Endothelial cell of coronary artery (primary cell): ENCODE results near the gene FCHO1. TPM values are rescaled to one million over a fixed set of nuclear protein-coding genes. Genes with fewer than 3 reads are reported as not detected.

ENCODE experiments used
- total RNA-seq: library from RNA; depleted of rRNA; stranded (reverse); fragments of >200 nt; gene quantifications from 2 replicates; pipeline ENCODE4 v1.2.3, GENCODE V29; 2014

The FCHO1 gene, protein sequence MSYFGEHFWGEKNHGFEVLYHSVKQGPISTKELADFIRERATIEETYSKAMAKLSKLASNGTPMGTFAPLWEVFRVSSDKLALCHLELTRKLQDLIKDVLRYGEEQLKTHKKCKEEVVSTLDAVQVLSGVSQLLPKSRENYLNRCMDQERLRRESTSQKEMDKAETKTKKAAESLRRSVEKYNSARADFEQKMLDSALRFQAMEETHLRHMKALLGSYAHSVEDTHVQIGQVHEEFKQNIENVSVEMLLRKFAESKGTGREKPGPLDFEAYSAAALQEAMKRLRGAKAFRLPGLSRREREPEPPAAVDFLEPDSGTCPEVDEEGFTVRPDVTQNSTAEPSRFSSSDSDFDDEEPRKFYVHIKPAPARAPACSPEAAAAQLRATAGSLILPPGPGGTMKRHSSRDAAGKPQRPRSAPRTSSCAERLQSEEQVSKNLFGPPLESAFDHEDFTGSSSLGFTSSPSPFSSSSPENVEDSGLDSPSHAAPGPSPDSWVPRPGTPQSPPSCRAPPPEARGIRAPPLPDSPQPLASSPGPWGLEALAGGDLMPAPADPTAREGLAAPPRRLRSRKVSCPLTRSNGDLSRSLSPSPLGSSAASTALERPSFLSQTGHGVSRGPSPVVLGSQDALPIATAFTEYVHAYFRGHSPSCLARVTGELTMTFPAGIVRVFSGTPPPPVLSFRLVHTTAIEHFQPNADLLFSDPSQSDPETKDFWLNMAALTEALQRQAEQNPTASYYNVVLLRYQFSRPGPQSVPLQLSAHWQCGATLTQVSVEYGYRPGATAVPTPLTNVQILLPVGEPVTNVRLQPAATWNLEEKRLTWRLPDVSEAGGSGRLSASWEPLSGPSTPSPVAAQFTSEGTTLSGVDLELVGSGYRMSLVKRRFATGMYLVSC
- total RNA-seq = 0.38 and 0.63 TPM in 2 replicates

DNA sequence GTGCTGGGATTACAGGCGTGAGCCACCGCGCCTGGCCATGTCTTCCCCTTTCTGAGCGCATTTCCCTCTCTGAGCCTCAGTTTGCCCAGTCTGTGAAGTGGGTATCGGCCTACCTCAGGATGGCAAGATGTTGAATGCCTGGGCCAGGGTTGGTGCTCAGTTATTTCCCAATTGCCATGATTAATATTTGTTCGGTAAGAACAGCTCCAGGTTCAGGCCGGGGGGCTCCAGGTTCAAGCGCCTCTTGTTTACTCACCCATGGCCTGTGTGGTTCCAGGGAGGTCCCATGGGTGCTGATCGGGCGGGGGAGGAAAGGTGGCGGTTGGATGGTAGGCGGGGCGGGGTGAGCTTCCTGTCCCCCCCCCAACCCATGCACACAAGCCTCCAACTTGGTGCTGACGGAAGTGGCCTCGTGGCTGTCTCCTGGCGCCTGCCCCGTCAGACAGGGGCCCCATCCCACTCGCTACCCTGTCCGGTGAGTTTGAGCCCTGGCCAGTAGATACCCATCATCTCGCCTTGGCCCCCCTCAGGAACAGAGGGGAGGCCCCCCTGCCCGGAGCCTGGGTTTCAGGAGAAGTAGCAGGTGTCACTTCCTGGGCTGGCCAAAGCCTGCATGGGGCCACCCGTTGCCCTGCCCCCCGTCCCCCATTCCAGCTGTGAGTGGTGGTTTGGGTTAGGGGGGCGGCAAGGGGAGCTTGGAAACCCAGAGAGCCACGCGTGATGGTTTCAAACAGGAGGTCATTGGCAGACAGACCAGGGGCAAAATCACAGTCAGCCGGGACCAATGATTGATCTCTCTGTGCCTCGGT lies at the start of gene FCHO1:
Gene FCHO1 (plus strand): TSS at position 375 of the 809 bp plus-strand sequence. CDS start 3,688 bp downstream, outside the sequence.

GRCh38 chr19:17718947-17719711 lies 32.1 kb upstream of the FCHO1 start, which contains the start of gene MAP1S:
MAP1S (plus strand) TSS chr19:17719480; CDS start chr19:17719503, 23 bp downstream.

DNA sequence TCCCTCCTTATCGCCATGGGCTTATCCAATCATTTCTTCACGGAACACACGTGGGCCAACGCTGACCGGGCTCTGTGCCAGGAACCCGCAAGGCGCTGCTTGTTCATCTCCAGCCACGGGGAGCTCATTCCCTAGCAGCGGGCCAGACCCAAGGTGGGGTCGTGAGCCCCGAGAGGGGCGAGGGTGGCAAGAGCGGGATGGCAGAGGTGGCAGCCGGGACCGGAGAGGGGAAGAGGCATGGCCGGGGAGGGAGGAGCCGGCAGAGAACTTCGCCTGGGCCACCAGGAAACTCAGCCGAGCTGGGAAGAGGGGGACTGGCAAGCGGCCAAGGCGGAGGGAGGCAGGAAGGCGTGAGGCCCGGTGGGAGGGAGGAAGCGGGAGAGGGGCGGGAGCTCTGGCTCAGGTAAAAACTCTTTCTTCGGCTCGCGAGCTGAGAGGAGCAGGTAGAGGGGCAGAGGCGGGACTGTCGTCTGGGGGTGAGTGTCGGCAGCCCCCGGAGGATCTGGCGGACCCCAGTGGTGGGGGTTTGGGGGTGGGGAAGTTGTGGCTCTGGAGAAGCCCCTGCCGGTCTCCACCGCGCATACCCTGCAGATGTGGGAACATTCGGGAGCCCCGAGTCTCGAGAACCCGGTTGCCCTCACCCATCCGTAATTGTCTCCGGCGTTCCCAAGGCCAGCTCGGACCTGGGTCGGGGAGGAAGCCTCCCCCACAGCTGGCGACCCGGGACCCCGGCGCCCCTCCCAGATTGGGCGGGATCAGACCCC lies 43.6 kb downstream of the FCHO1 start, which contains the start of gene B3GNT3:
Gene B3GNT3 (plus strand): TSS at position 408 of the 764 bp plus-strand sequence. CDS start 12,670 bp downstream, outside the sequence.

DNA sequence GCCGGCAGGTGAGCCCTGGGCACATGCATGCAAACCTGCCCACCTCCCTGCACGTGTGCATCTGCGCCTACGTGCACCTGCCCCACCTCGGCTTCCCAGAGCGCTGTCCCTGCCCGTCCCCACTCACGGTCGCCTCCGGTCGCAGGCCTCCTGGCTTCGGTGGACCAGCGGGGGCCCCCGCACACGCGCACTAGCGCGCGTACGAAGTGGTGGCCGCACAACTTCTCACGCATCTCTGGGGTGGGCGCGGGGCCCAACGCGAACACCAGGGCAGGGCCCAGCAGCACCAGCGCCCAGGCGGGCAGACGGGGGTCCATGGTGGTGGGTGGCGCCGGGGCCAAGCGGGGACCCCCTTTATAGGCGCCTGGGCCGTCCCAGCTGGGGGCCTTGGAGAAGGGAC lies 69.9 kb downstream of the FCHO1 start, which contains the start of gene INSL3:
Gene INSL3 (minus strand): TSS at position 330 of the 400 bp plus-strand sequence. CDS start 13 bp downstream, at position 317.

Other genes with a start within 250 kb of the FCHO1 start
- 44.8 and 53.8 TPM in 2 replicates for gene PGLS, start 239.8 kb upstream of the FCHO1 start, total RNA-seq
- 97.3 and 120 TPM in 2 replicates for gene COLGALT1, start 195.8 kb upstream of the FCHO1 start, total RNA-seq
- gene UNC13A, start 63.1 kb upstream of the FCHO1 start, total RNA-seq = under 0.01 and 0.09 TPM in 2 replicates
- gene MAP1S, start 32.0 kb upstream of the FCHO1 start, total RNA-seq = 39.7 and 40.8 TPM in 2 replicates
- gene B3GNT3, start 43.7 kb downstream of the FCHO1 start, total RNA-seq = not detected in 2 replicates
- not detected in 2 replicates for gene INSL3, start 70.0 kb downstream of the FCHO1 start, total RNA-seq
- 0.72 and 2.8 TPM in 2 replicates for gene JAK3, start 96.5 kb downstream of the FCHO1 start, total RNA-seq
- 1,207 and 1,395 TPM in 2 replicates for gene RPL18A, start 108.4 kb downstream of the FCHO1 start, total RNA-seq
- not detected in 2 replicates for gene SLC5A5, start 120.5 kb downstream of the FCHO1 start, total RNA-seq
- gene CCDC124, start 181.5 kb downstream of the FCHO1 start, total RNA-seq = 61.4 and 64.3 TPM in 2 replicates
- gene KCNN1, start 215.6 kb downstream of the FCHO1 start, total RNA-seq = under 0.01 and 0.09 TPM in 2 replicates